ENCODE data around the gene PTGS1.

The PTGS1 gene

GRCh38 chr9:122392284-122392683 lies 21.5 kb downstream of the PTGS1 start:
- Histone ChIP-seq H3K9me3 (ENCODE audit: control insufficient read depth, insufficient read depth, low read depth, low read length) (no peaks in the 10 kb centered on the region), H3K36me3 (ENCODE audit: control insufficient read depth in 2 of 2, insufficient read depth in 1 of 2, low read length in 2 of 2) (no peaks in the 10 kb centered on the region), H3K4me1 (ENCODE audit: control insufficient read depth, insufficient read depth, low read length) (no peaks in the 10 kb centered on the region), H3K4me3 (ENCODE audit: low read depth, low read length) (no peak overlapping the region), H3K27ac (ENCODE audit: extremely low read depth, low read depth, low read length) (no peak overlapping the region)
- CTCF ChIA-PET: no interaction called here
- POLR2A ChIA-PET: no interaction called here
- TF ChIP-seq ZNF658 (tag by site-specific recombination; IDR thresholded peaks at IDR 0.05) (no peak), HOXD13 (CRISPR knock-in tag; IDR thresholded peaks at IDR 0.05; ENCODE audit: borderline replicate concordance) (no peak), ZNF626 (tag by site-specific recombination; IDR thresholded peaks at IDR 0.05) (no peak), ZNF518A (tag by site-specific recombination; conservative IDR thresholded peaks at IDR 0.05; ENCODE audit: low read depth) (no peak), KLF10 (tag by site-specific recombination; IDR thresholded peaks at IDR 0.05) (no peak), OVOL3 (tag by site-specific recombination; IDR thresholded peaks at IDR 0.05) (no peak), TRIM28 (IDR thresholded peaks at IDR 0.05; ENCODE audit: borderline replicate concordance, low read length) (no peak), ZNF529 (tag by site-specific recombination; IDR thresholded peaks at IDR 0.05; ENCODE audit: insufficient replicate concordance) (no peak), SP7 (tag by site-specific recombination; IDR thresholded peaks at IDR 0.05) (no peak), ZNF239 (tag by site-specific recombination; IDR thresholded peaks at IDR 0.05) (no peak), EGR2 (tag by site-specific recombination; IDR thresholded peaks at IDR 0.05; ENCODE audit: low read depth) (no peak)

DNA sequence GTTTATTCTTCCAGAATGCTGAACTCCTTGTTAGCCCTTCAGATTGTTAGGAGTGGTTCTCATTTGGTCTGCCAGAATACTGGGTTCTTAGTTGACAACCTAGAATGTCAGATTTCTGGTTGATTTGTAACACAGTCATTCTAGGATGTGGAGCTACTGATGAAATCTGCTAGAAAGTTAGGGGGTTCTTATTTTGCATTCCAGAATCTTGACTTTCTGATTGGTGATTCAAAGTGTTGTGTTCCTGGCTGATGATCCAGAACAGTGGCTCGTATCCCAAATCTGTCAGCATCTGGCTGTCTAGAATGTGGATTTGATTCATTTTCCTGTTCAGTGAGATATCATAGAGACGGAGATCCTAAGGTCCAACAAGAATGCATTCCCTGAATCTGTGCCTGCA lies 21.9 kb downstream of the PTGS1 start:
- Histone ChIP-seq H3K4me1 (ENCODE audit: control insufficient read depth, insufficient read depth, low read length) (no peaks in the 10 kb centered on the region), H3K27ac (ENCODE audit: extremely low read depth, low read depth, low read length) (no peak overlapping the region), H3K9me3 (ENCODE audit: control insufficient read depth, insufficient read depth, low read depth, low read length) (no peaks in the 10 kb centered on the region), H3K36me3 (ENCODE audit: control insufficient read depth in 2 of 2, insufficient read depth in 1 of 2, low read length in 2 of 2) (no peaks in the 10 kb centered on the region), H3K4me3 (ENCODE audit: low read depth, low read length) (no peak overlapping the region)
- ChIA-PET POLR2A (no interaction called here), CTCF (no interaction called here)
- TF ChIP-seq KLF1 (tag by site-specific recombination; IDR thresholded peaks at IDR 0.05) (no peak), ZNF350 (tag by site-specific recombination; IDR thresholded peaks at IDR 0.05) (no peak), ZNF626 (tag by site-specific recombination; IDR thresholded peaks at IDR 0.05) (no peak), ZNF76 (tag by site-specific recombination; IDR thresholded peaks at IDR 0.05; ENCODE audit: borderline replicate concordance, low read depth) (no peak), ZNF785 (tag by site-specific recombination; IDR thresholded peaks at IDR 0.05) (no peak), ZNF10 (tag by site-specific recombination; IDR thresholded peaks at IDR 0.05) (no peak), KLF8 (tag by site-specific recombination; IDR thresholded peaks at IDR 0.05) (no peak), BCL11B (tag by site-specific recombination; IDR thresholded peaks at IDR 0.05; ENCODE audit: low read depth) (no peak), KLF17 (tag by site-specific recombination; IDR thresholded peaks at IDR 0.05) (no peak)
- TF ChIP-seq, protein P1, sequence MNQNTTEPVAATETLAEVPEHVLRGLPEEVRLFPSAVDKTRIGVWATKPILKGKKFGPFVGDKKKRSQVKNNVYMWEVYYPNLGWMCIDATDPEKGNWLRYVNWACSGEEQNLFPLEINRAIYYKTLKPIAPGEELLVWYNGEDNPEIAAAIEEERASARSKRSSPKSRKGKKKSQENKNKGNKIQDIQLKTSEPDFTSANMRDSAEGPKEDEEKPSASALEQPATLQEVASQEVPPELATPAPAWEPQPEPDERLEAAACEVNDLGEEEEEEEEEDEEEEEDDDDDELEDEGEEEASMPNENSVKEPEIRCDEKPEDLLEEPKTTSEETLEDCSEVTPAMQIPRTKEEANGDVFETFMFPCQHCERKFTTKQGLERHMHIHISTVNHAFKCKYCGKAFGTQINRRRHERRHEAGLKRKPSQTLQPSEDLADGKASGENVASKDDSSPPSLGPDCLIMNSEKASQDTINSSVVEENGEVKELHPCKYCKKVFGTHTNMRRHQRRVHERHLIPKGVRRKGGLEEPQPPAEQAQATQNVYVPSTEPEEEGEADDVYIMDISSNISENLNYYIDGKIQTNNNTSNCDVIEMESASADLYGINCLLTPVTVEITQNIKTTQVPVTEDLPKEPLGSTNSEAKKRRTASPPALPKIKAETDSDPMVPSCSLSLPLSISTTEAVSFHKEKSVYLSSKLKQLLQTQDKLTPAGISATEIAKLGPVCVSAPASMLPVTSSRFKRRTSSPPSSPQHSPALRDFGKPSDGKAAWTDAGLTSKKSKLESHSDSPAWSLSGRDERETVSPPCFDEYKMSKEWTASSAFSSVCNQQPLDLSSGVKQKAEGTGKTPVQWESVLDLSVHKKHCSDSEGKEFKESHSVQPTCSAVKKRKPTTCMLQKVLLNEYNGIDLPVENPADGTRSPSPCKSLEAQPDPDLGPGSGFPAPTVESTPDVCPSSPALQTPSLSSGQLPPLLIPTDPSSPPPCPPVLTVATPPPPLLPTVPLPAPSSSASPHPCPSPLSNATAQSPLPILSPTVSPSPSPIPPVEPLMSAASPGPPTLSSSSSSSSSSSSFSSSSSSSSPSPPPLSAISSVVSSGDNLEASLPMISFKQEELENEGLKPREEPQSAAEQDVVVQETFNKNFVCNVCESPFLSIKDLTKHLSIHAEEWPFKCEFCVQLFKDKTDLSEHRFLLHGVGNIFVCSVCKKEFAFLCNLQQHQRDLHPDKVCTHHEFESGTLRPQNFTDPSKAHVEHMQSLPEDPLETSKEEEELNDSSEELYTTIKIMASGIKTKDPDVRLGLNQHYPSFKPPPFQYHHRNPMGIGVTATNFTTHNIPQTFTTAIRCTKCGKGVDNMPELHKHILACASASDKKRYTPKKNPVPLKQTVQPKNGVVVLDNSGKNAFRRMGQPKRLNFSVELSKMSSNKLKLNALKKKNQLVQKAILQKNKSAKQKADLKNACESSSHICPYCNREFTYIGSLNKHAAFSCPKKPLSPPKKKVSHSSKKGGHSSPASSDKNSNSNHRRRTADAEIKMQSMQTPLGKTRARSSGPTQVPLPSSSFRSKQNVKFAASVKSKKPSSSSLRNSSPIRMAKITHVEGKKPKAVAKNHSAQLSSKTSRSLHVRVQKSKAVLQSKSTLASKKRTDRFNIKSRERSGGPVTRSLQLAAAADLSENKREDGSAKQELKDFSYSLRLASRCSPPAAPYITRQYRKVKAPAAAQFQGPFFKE (tag by site-specific recombination; IDR thresholded peaks at IDR 0.05; ENCODE audit: borderline replicate concordance): no peak
- TF ChIP-seq, protein P2, sequence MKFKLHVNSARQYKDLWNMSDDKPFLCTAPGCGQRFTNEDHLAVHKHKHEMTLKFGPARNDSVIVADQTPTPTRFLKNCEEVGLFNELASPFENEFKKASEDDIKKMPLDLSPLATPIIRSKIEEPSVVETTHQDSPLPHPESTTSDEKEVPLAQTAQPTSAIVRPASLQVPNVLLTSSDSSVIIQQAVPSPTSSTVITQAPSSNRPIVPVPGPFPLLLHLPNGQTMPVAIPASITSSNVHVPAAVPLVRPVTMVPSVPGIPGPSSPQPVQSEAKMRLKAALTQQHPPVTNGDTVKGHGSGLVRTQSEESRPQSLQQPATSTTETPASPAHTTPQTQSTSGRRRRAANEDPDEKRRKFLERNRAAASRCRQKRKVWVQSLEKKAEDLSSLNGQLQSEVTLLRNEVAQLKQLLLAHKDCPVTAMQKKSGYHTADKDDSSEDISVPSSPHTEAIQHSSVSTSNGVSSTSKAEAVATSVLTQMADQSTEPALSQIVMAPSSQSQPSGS (tag by site-specific recombination; IDR thresholded peaks at IDR 0.05; ENCODE audit: low read depth): no peak
- TF ChIP-seq, protein P3, sequence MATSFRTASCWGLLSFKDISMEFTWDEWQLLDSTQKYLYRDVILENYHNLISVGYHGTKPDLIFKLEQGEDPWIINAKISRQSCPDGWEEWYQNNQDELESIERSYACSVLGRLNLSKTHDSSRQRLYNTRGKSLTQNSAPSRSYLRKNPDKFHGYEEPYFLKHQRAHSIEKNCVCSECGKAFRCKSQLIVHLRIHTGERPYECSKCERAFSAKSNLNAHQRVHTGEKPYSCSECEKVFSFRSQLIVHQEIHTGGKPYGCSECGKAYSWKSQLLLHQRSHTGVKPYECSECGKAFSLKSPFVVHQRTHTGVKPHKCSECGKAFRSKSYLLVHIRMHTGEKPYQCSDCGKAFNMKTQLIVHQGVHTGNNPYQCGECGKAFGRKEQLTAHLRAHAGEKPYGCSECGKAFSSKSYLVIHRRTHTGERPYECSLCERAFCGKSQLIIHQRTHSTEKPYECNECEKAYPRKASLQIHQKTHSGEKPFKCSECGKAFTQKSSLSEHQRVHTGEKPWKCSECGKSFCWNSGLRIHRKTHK (tag by site-specific recombination; IDR thresholded peaks at IDR 0.05): no peak
